HG03432 (cell line): ENCODE measurements around the gene LMNB1.
"Not testable (repeated sequence)": the region's sequence is repeated elsewhere in the genome, so short reads cannot be mapped to it uniquely, and the experiment has no call there.

Source experiments
- ATAC-seq: cut with Tn5 transposase; IDR thresholded peaks from one replicate; pipeline ENCODE4 v1.9.1; 2021; ENCODE audit warnings: mild to moderate bottlenecking, moderate library complexity; ENCODE audit not compliant: unreplicated experiment

The LMNB1 gene

GRCh38 chr5:126776499-126777256 lies at the start of gene LMNB1:
TSS of gene LMNB1 (plus strand) at chr5:126777136. CDS start at chr5:126777509, 373 bp downstream.
- peak; percentile 76 for ATAC-seq

- ATAC-seq: no peak
These were observed 44.2 kb upstream of the LMNB1 start for GRCh38 chr5:126732716-126733115.

GRCh38 chr5:126734573-126734972 lies 42.4 kb upstream of the LMNB1 start:
- not testable (repeated sequence) for ATAC-seq

GRCh38 chr5:126736141-126736540 lies 40.8 kb upstream of the LMNB1 start:
- ATAC-seq: no peak

- ATAC-seq: no peak
These were observed 35.6 kb upstream of the LMNB1 start for GRCh38 chr5:126741361-126741760.

- no peak for ATAC-seq
These were observed 34.5 kb upstream of the LMNB1 start for GRCh38 chr5:126742425-126742824.

- no peak for ATAC-seq
These were observed 32.1 kb upstream of the LMNB1 start for GRCh38 chr5:126744836-126745235.

GRCh38 chr5:126745259-126745992 lies 31.5 kb upstream of the LMNB1 start:
- no peak for ATAC-seq

- no peak for ATAC-seq
These were observed 30.6 kb upstream of the LMNB1 start for GRCh38 chr5:126746290-126746689.

- ATAC-seq: no peak
These were observed 24.7 kb upstream of the LMNB1 start for GRCh38 chr5:126752081-126752785.

GRCh38 chr5:126753227-126753626 lies 23.7 kb upstream of the LMNB1 start:
- no peak for ATAC-seq

- no peak for ATAC-seq
These were observed 22.3 kb upstream of the LMNB1 start for GRCh38 chr5:126754609-126755008.

- ATAC-seq: no peak
These were observed 21.3 kb upstream of the LMNB1 start for GRCh38 chr5:126755593-126755992.

- ATAC-seq: no peak
These were observed 19.1 kb upstream of the LMNB1 start for GRCh38 chr5:126757713-126758357.

GRCh38 chr5:126763371-126763770 lies 13.6 kb upstream of the LMNB1 start:
- no peak for ATAC-seq

- peak; percentile 18 for ATAC-seq
These were observed 7.2 kb upstream of the LMNB1 start for GRCh38 chr5:126769703-126770102.

- not testable (repeated sequence) for ATAC-seq
These were observed 3.4 kb upstream of the LMNB1 start for GRCh38 chr5:126773536-126773935.

- ATAC-seq: not testable (repeated sequence)
These were observed 2.3 kb upstream of the LMNB1 start for GRCh38 chr5:126774595-126774994.

GRCh38 chr5:126777257-126777974 lies 480 bp downstream of the LMNB1 start:
- peak; percentile 10 for ATAC-seq

- peak; percentile 67 for ATAC-seq
These were observed 1.2 kb downstream of the LMNB1 start for GRCh38 chr5:126777975-126778674.
